Gastroesophageal sphincter (tissue), 4 donors: Measurements from ENCODE around the gene UBTF. TPM values are rescaled to one million over a fixed set of nuclear protein-coding genes. Genes with fewer than 3 reads are reported as not detected.

Experiments used
- ATAC-seq: fragments of 150-250 bp; one replicate; pipeline ENCODE4 v1.9.1; 2016; ENCODE audit warnings: mild to moderate bottlenecking, moderate library complexity
- H3K27ac ChIP-seq, 4 donors: fragments of 200-600 bp; sonication (generic) in 3 of 4; 1 replicate in 3 of 4; 2 replicates in 1 of 4; pipeline ENCODE4 v1.5.1; 2016 to 2019
- H3K27me3 ChIP-seq: fragments of 200-600 bp; sonication (generic); one replicate; pipeline ENCODE4 v1.5.1; 2019
- H3K36me3 ChIP-seq, 2 donors: fragments of 200-600 bp; sonication (generic); one replicate each; pipeline ENCODE4 v1.5.1; 2019; ENCODE audit warnings: control low read depth in 1 of 2
- H3K4me1 ChIP-seq, 3 donors: fragments of 200-600 bp; sonication (generic); 1 replicate in 2 of 3; 2 replicates in 1 of 3; pipeline ENCODE4 v1.5.1; 2016 to 2019; ENCODE audit warnings: control low read depth in 2 of 3
- H3K4me3 ChIP-seq, 2 donors: fragments of 200-600 bp; sonication (generic); one replicate each; pipeline ENCODE4 v1.5.1; 2019; ENCODE audit warnings: mild to moderate bottlenecking in 1 of 2, moderate library complexity in 1 of 2
- H3K9me3 ChIP-seq, 3 donors: fragments of 200-600 bp; sonication (generic); one replicate each; pipeline ENCODE4 v1.5.1; 2017 to 2019; ENCODE audit warnings: control low read depth in 2 of 3
- EP300 ChIP-seq: sonication (generic); formaldehyde crosslinking; IDR thresholded peaks from one replicate; pipeline ENCODE4 v1.6.1; 2017; ENCODE audit warnings: antibody characterized with exemption, mild to moderate bottlenecking
- POLR2A ChIP-seq, 2 donors: fragments of 450-650 bp; IDR thresholded peaks; one replicate each; pipeline ENCODE4 v1.6.1; 2017; ENCODE audit warnings: antibody characterized with exemption in 2 of 2, mild to moderate bottlenecking in 2 of 2, moderate library complexity in 1 of 2
- POLR2AphosphoS5 ChIP-seq: sonication (generic); formaldehyde crosslinking; IDR thresholded peaks from one replicate; pipeline ENCODE4 v1.6.1; 2017; ENCODE audit warnings: antibody characterized with exemption
- WGBS, 2 donors: methylation state at CpG; one replicate each; pipeline ENCODE4 v1.1.5; 2018; ENCODE audit warnings: low coverage in 1 of 2; 5-methylcytosine and 5-hydroxymethylcytosine counted together
- total RNA-seq, 4 donors: library from RNA; depleted of rRNA; stranded (reverse); fragments of >200 nt; gene quantifications; one replicate each; pipeline ENCODE4 v1.1.0, GENCODE V29; 2016
- TF ChIP-seq, protein P1 (sequence below), 4 experiments: fragments of 200-600 bp in 2 of 4; fragments of 450-650 bp in 2 of 4; sonication (generic) in 1 of 4; IDR thresholded peaks; one replicate each; pipeline ENCODE4 v1.5.1; 2017 to 2019; ENCODE audit warnings: antibody characterized with exemption in 4 of 4, mild to moderate bottlenecking in 2 of 4, moderate library complexity in 2 of 4

UBTF gene
- total RNA-seq, 4 donors from 2014 or later: 55.6 to 85.5 (median 60.4) TPM

DNA sequence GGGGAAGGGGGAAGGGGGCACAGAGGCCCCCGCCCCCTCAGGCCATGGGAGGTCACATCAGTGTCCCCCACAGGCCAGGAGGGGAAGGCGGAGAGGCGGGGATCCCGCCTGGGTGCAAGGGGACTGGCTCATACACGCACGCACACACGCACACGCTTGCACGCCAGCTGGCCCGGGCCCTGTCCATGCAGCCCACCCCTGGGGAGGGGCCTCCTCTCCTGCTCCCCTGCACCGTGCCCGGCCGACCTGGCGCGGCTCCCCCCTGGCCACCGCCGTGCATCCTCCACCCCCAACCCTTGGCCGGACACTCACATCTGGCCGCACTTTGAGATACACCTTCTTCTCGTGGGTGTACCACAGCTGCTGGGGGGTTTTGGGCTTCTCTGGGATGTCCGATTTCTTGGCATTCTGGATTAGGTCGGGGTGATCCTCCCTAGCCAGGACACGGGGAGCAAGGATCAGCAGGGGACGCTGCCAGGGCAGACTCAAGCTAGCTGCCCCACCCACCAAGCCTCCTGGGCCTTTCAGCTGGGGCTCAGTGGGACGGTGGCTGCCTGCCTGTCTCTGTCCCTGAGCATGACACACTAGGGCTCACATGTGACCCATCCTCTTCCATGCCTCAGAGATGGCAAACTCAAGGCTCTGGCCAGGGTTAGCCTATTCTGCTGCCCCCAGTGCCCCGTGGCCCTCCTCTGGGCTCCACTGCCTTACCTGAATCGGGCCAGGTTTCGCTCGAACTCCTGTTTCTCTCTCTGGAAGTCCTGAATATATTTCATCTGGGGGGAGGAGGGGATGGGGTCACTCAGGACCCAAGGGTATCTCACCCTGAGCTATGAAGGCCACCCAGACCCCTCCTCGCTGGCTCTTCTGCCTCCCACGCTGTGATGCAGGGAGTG is 6.7 kb downstream of the UBTF start:
- ATAC-seq: no peak
- Histone ChIP-seq H3K36me3 (peaks cover 0 to 87% of the 10 kb centered on the region in 2 donors), H3K4me1 (peaks cover 6 to 58% (median 20%) of the 10 kb centered on the region in 3 donors), H3K9me3 (no peaks in the 10 kb centered on the region), H3K27me3 (no peaks in the 10 kb centered on the region), H3K27ac (peak overlapping the region in 1 of 4 donors; percentile 26), H3K4me3 (no peak overlapping the region)
- 47 to 71% methylated on average over 8 to 24 of the region's 31 CpGs for WGBS, 2 donors
- TF ChIP-seq POLR2A (IDR thresholded peaks at IDR 0.05) (no peak), EP300 (no peak), POLR2AphosphoS5 (no peak)
- TF ChIP-seq, protein P1, sequence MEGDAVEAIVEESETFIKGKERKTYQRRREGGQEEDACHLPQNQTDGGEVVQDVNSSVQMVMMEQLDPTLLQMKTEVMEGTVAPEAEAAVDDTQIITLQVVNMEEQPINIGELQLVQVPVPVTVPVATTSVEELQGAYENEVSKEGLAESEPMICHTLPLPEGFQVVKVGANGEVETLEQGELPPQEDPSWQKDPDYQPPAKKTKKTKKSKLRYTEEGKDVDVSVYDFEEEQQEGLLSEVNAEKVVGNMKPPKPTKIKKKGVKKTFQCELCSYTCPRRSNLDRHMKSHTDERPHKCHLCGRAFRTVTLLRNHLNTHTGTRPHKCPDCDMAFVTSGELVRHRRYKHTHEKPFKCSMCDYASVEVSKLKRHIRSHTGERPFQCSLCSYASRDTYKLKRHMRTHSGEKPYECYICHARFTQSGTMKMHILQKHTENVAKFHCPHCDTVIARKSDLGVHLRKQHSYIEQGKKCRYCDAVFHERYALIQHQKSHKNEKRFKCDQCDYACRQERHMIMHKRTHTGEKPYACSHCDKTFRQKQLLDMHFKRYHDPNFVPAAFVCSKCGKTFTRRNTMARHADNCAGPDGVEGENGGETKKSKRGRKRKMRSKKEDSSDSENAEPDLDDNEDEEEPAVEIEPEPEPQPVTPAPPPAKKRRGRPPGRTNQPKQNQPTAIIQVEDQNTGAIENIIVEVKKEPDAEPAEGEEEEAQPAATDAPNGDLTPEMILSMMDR (IDR thresholded peaks at IDR 0.05): no peak

DNA sequence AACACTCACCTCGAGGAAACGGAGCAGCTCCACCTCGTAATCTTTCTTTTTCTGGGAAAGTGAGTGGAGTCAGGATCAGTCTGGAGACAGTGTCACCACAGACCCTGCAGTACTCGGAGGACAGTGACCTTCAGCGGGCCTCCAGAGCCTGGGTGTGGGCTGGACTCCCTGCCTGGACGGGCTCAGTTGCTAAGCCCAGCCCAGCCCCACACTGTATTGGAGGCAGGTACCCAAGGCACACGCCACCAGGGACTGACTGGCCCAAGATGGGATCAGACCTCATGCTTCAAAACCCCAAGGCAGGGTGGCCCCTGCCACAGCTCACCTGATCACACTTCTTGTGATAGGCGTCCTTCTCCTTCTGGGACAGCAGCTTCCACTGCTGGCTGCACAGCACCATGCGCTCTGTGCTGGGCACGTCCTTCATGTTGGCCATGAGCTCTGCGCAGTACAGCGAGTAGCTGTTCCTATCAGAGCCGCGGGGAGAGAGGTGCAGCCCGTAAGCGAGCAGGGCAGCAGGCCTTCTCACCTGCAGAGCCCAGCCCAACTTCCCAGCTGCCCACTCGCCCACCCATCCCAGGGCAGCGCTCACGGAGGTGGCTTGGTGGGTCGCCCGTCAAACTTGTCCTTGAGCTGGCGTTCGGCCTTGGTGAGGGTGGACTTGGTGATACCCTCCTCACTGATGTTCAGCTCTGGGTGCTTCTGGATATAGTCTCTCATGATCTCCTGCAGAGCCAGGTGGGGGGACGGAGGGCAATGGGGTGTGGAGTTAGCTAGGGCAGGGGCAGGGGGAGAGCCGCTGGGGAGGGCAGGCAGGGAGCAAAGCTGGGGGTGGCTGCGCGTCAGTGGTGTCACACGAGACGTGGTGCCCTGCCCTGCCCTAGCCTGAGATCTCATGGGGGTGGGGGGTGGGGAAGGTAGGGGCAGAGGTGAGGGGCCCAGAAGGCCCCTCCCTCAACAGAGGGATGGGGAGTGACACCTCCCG is 7.9 kb downstream of the UBTF start:
- TF ChIP-seq EP300: no peak
- TF ChIP-seq POLR2A (IDR thresholded peaks at IDR 0.05): no peak
- TF ChIP-seq POLR2AphosphoS5: no peak
- TF ChIP-seq, protein P1 (IDR thresholded peaks at IDR 0.05): no peak
- no peaks in the 10 kb centered on the region for H3K9me3 ChIP-seq
- 90% methylated on average over 2 of the region's 30 CpGs for WGBS, 2 donors
- H3K4me1 ChIP-seq: peaks cover 3 to 46% (median 14%) of the 10 kb centered on the region in 3 donors
- H3K36me3 ChIP-seq: peaks cover 0 to 89% of the 10 kb centered on the region in 2 donors
- ATAC-seq: no peak
- no peaks in the 10 kb centered on the region for H3K27me3 ChIP-seq
- no peak overlapping the region for H3K4me3 ChIP-seq
- H3K27ac ChIP-seq: peak overlapping the region in 3 of 4 donors; percentile 59 to 78 (median 65)

DNA sequence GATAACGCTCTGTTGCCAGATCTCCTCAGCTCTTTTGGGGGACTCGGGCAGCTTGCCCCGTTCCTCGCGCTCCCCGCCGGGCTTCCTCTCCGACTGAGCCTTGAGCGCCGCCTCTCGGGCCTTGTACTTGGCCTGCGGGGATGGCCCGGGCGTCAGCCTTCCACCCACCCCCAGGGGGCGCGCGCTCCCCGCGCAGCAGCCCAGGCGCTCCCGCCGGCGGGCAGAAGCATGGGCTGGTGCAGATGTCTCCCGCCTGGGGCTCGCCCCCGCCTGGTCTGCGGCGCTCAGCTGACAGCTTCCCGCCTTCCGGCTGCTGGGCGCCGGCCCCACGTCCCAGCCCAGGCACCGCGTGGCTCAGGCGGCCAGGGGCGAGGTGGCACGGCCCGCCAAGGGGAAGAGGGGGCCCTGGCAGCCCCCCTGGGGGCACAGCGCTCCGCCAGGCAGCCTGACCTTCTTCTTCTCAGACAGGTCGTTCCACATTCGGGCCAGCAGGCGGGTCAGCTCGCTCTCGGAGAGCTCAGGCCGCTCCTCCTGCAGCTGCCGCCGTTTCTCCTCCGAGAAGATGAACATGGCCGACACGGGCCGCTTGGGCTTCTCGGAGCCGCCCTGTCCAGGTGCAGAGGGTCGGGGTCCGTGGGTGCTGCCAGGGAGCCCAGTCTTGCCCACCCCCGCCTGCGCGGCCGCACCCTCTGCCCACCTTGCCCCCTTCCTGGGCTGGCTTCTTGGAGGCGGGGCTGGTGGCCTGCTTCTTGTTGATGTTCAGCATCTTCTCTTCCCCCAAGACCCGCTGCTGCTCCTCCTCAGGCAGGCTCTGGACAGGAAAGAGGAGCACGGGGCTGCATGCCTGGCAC is 8.9 kb downstream of the UBTF start:
- H3K4me3 ChIP-seq: peak overlapping the region in 1 of 2 donors; percentile 25
- H3K36me3 ChIP-seq: peaks cover 0 to 82% of the 10 kb centered on the region in 2 donors

More for the DNA sequence above, 8.9 kb downstream of the UBTF start:
- Histone ChIP-seq H3K9me3 (no peaks in the 10 kb centered on the region), H3K4me1 (peaks cover 3 to 44% (median 14%) of the 10 kb centered on the region in 3 donors), H3K27ac (peak overlapping the region in 3 of 4 donors; percentile 59 to 78 (median 65)), H3K27me3 (no peaks in the 10 kb centered on the region)
- WGBS, 2 donors: no CpG with 5 or more reads among the region's 64 CpGs
- ATAC-seq: peak; percentile 97
- TF ChIP-seq EP300 (no peak), POLR2AphosphoS5 (peak; percentile 54), POLR2A (IDR thresholded peaks at IDR 0.05) (no peak)
- TF ChIP-seq, protein P1 (IDR thresholded peaks at IDR 0.05): peak; percentile 99 to 100 (median 100)
